GM23338 (cell line): ENCODE measurements around the gene PUM1. TPM values are rescaled to one million over a fixed set of nuclear protein-coding genes. Genes with fewer than 3 reads are reported as not detected.
A peak's percentile ranks its signal among the peaks of the same experiment; 100 is the strongest.

Experiments
- ATAC-seq: fragments of 200-7000 bp; cut with Tn5 transposase; 3 replicates; pipeline ENCODE4 v1.9.1; 2020
- DNase-seq: peaks from one replicate; pipeline ENCODE4 v3.0.0-alpha.2; 2015; ENCODE audit warnings: low spot score
- H2AFZ ChIP-seq: fragments of 200-600 bp; sonication (generic); 2 replicates; pipeline ENCODE4 v1.8.0; 2016; ENCODE audit warnings: antibody characterized with exemption, mild to moderate bottlenecking, moderate library complexity
- H3F3A ChIP-seq: fragments of 200-600 bp; sonication (generic); replicated peaks from 2 replicates; pipeline ENCODE4 v1.8.0; 2017; ENCODE audit warnings: antibody characterized with exemption, mixed run types, low read depth
- H3K27ac ChIP-seq: fragments of 200-600 bp; sonication (generic); 2 replicates; pipeline ENCODE4 v1.6.1; 2016; ENCODE audit warnings: low read depth
- H3K27me3 ChIP-seq: fragments of 200-600 bp; sonication (generic); 2 replicates; pipeline ENCODE4 v1.8.0; 2016; ENCODE audit warnings: mild to moderate bottlenecking, mixed run types, moderate library complexity; ENCODE audit not compliant: insufficient read depth
- H3K36me3 ChIP-seq: fragments of 200-600 bp; sonication (generic); 2 replicates; pipeline ENCODE4 v1.8.0; 2016; ENCODE audit warnings: mild to moderate bottlenecking; ENCODE audit not compliant: insufficient read depth
- H3K4me1 ChIP-seq: fragments of 200-600 bp; sonication (generic); 2 replicates; pipeline ENCODE4 v1.8.0; 2016; ENCODE audit warnings: mild to moderate bottlenecking, moderate library complexity; ENCODE audit not compliant: insufficient read depth
- H3K4me2 ChIP-seq: fragments of 200-600 bp; sonication (generic); 2 replicates; pipeline ENCODE4 v1.7.1; 2017; ENCODE audit warnings: mixed run types
- H3K4me3 ChIP-seq: fragments of 200-600 bp; sonication (generic); 2 replicates; pipeline ENCODE4 v1.6.1; 2016; ENCODE audit warnings: mixed run types
- H3K79me2 ChIP-seq: fragments of 200-600 bp; sonication (generic); replicated peaks from 2 replicates; pipeline ENCODE4 v1.8.0; 2017; ENCODE audit warnings: mild to moderate bottlenecking; ENCODE audit not compliant: insufficient read depth
- H3K9me2 ChIP-seq: fragments of 200-600 bp; sonication (generic); 2 replicates; pipeline ENCODE4 v1.8.0; 2017; ENCODE audit not compliant: insufficient read depth
- H4K20me1 ChIP-seq: fragments of 200-600 bp; sonication (generic); replicated peaks from 2 replicates; pipeline ENCODE4 v1.8.0; 2017; ENCODE audit warnings: mild to moderate bottlenecking; ENCODE audit not compliant: insufficient read depth
- H3K27ac Mint-ChIP-seq: 2 replicates; pipeline ENCODE4 v1.8.0; 2020; ENCODE audit warnings: inconsistent platforms, mild to moderate bottlenecking, moderate library complexity, mixed read lengths
- H3K27me3 Mint-ChIP-seq: 3 replicates; pipeline ENCODE4 v1.8.0; 2022; ENCODE audit warnings: low read depth, mild to moderate bottlenecking, moderate library complexity, mixed read lengths, inconsistent platforms; ENCODE audit not compliant: insufficient read depth, poor library complexity
- H3K36me3 Mint-ChIP-seq: 3 replicates; pipeline ENCODE4 v1.8.0; 2021; ENCODE audit warnings: low read depth, mild to moderate bottlenecking, inconsistent platforms, moderate library complexity, mixed read lengths
- H3K4me1 Mint-ChIP-seq: 3 replicates; pipeline ENCODE4 v1.8.0; 2020; ENCODE audit warnings: mild to moderate bottlenecking, inconsistent platforms, mixed read lengths
- H3K4me3 Mint-ChIP-seq: 3 replicates; pipeline ENCODE4 v1.8.0; 2021; ENCODE audit warnings: moderate library complexity, mild to moderate bottlenecking, inconsistent platforms, mixed read lengths
- H3K9me3 Mint-ChIP-seq: 3 replicates; pipeline ENCODE4 v1.8.0; 2020; ENCODE audit warnings: moderate library complexity, mild to moderate bottlenecking, inconsistent platforms, mixed read lengths
- CREB1 ChIP-seq: fragments of 250-450 bp; sonication (Bioruptor Pico); IDR thresholded peaks from 2 replicates; pipeline ENCODE4 v1.5.0; 2020; ENCODE audit warnings: low read depth, mild to moderate bottlenecking, moderate library complexity
- CTCF ChIP-seq, 2 experiments: fragments of 200-600 bp in 1 of 2; sonication (generic) in 1 of 2; conservative IDR thresholded peaks; 2 replicates each; pipeline versions ENCODE4 v1.5.1 to v1.6.1; 2016 to 2017; ENCODE audit warnings: antibody characterized with exemption in 2 of 2, low read depth in 2 of 2, mild to moderate bottlenecking in 2 of 2, moderate library complexity in 1 of 2
- EZH2 ChIP-seq: fragments of 200-600 bp; sonication (generic); IDR thresholded peaks from one replicate; pipeline ENCODE4 v1.8.0; 2017; ENCODE audit warnings: antibody characterized with exemption, mild to moderate bottlenecking, low read depth; ENCODE audit not compliant: unreplicated experiment
- EZH2phosphoT487 ChIP-seq: fragments of 200-600 bp; sonication (generic); IDR thresholded peaks from one replicate; pipeline ENCODE4 v1.8.1; 2018; ENCODE audit warnings: antibody characterized with exemption; ENCODE audit not compliant: unreplicated experiment
- JUNB ChIP-seq: IDR thresholded peaks from one replicate; pipeline ENCODE4 v1.6.1; 2016; ENCODE audit warnings: antibody characterized with exemption; ENCODE audit not compliant: unreplicated experiment
- NANOG ChIP-seq: IDR thresholded peaks from 2 replicates; pipeline ENCODE4 v1.6.1; 2016; ENCODE audit warnings: antibody characterized with exemption, borderline replicate concordance
- POLR2AphosphoS5 ChIP-seq: IDR thresholded peaks from 2 replicates; pipeline ENCODE4 v1.6.1; 2016; ENCODE audit warnings: antibody characterized with exemption, low read depth
- STAT1 ChIP-seq: IDR thresholded peaks from one replicate; pipeline ENCODE4 v1.6.1; 2016; ENCODE audit warnings: antibody characterized with exemption; ENCODE audit not compliant: unreplicated experiment
- ZNF114 ChIP-seq: fragments of 250-450 bp; sonication (Bioruptor Pico); IDR thresholded peaks from 2 replicates; pipeline ENCODE4 v1.5.0; 2020; ENCODE audit warnings: mild to moderate bottlenecking, moderate library complexity
- ZNF331 ChIP-seq: fragments of 250-450 bp; sonication (Bioruptor Pico); IDR thresholded peaks from 2 replicates; pipeline ENCODE4 v1.5.0; 2020; ENCODE audit warnings: low read depth, mild to moderate bottlenecking, moderate library complexity
- polyA plus RNA-seq: library from polyadenylated mRNA; unstranded; fragments of >200 nt; fragmentation: Nextera tagmentation; extraction: Ambion mirVana; gene quantifications from 2 replicates; pipeline ENCODE4 v1.2.1, GENCODE V29; 2016
- total RNA-seq: library from RNA; depleted of rRNA; stranded (reverse); fragments of >200 nt; shearing (Covaris generic); gene quantifications from 2 replicates; pipeline ENCODE4 v1.2.3, GENCODE V29; 2014
- TF ChIP-seq, protein P1 (sequence below): fragments of 250-450 bp; sonication (Bioruptor Pico); IDR thresholded peaks from 2 replicates; pipeline ENCODE4 v1.5.0; 2020; ENCODE audit warnings: mild to moderate bottlenecking, moderate library complexity
- TF ChIP-seq, protein P2 (sequence below): IDR thresholded peaks from 2 replicates; pipeline ENCODE4 v1.6.1; 2016; ENCODE audit warnings: antibody characterized with exemption
- TF ChIP-seq, protein P3 (sequence below): IDR thresholded peaks from one replicate; pipeline ENCODE4 v1.6.1; 2018; ENCODE audit warnings: antibody characterized with exemption; ENCODE audit not compliant: unreplicated experiment

Gene PUM1
- total and polyA plus RNA-seq, 2 experiments from 2014 or later: 44.4 to 117 TPM

DNA sequence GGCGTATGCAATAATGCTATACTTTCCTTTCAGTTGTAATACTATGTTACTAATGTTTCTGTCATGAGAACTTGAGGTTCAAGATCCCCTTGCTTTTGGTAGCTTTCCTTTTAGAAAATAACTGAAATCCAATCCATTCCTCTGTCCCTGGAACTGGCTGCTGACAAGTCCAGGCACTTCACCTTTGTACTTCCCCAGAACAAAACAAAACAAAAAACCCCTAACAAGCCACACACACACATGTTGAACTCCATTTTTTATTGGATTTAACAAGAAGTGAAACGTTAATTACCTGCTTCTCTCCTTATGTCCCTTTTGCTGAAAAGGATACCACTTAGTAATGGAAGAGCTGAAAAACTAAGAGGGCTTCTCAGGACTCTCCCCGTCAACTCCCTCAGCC, 130.9 kb downstream of the PUM1 start:
- peaks cover 4% of the 10 kb centered on the region; the same call in 1 of the 2 replicates for H3K4me1 ChIP-seq
- H3K27ac ChIP-seq: peak overlapping the region; percentile 67
- peaks cover 27% of the 10 kb centered on the region for H4K20me1 ChIP-seq
- H2AFZ ChIP-seq: no peak overlapping the region
- H3K4me3 ChIP-seq: no peak overlapping the region
- H3F3A ChIP-seq: peaks cover 30% of the 10 kb centered on the region
- DNase-seq (no peak), ATAC-seq (no peak)
- peaks cover 24% of the 10 kb centered on the region for H3K36me3 ChIP-seq
- no peaks in the 10 kb centered on the region for H3K27me3 ChIP-seq
- Mint-ChIP-seq H3K27ac (peak overlapping the region; percentile 70), H3K4me3 (no peak overlapping the region), H3K9me3 (no peaks in the 10 kb centered on the region), H3K4me1 (peaks cover 2% of the 10 kb centered on the region; the same call in 1 of the 3 replicates), H3K36me3 (peaks cover 66% of the 10 kb centered on the region), H3K27me3 (peaks cover 12% of the 10 kb centered on the region)
- H3K9me2 ChIP-seq: no peaks in the 10 kb centered on the region
- H3K4me2 ChIP-seq: no peak overlapping the region
- TF ChIP-seq, protein P1, sequence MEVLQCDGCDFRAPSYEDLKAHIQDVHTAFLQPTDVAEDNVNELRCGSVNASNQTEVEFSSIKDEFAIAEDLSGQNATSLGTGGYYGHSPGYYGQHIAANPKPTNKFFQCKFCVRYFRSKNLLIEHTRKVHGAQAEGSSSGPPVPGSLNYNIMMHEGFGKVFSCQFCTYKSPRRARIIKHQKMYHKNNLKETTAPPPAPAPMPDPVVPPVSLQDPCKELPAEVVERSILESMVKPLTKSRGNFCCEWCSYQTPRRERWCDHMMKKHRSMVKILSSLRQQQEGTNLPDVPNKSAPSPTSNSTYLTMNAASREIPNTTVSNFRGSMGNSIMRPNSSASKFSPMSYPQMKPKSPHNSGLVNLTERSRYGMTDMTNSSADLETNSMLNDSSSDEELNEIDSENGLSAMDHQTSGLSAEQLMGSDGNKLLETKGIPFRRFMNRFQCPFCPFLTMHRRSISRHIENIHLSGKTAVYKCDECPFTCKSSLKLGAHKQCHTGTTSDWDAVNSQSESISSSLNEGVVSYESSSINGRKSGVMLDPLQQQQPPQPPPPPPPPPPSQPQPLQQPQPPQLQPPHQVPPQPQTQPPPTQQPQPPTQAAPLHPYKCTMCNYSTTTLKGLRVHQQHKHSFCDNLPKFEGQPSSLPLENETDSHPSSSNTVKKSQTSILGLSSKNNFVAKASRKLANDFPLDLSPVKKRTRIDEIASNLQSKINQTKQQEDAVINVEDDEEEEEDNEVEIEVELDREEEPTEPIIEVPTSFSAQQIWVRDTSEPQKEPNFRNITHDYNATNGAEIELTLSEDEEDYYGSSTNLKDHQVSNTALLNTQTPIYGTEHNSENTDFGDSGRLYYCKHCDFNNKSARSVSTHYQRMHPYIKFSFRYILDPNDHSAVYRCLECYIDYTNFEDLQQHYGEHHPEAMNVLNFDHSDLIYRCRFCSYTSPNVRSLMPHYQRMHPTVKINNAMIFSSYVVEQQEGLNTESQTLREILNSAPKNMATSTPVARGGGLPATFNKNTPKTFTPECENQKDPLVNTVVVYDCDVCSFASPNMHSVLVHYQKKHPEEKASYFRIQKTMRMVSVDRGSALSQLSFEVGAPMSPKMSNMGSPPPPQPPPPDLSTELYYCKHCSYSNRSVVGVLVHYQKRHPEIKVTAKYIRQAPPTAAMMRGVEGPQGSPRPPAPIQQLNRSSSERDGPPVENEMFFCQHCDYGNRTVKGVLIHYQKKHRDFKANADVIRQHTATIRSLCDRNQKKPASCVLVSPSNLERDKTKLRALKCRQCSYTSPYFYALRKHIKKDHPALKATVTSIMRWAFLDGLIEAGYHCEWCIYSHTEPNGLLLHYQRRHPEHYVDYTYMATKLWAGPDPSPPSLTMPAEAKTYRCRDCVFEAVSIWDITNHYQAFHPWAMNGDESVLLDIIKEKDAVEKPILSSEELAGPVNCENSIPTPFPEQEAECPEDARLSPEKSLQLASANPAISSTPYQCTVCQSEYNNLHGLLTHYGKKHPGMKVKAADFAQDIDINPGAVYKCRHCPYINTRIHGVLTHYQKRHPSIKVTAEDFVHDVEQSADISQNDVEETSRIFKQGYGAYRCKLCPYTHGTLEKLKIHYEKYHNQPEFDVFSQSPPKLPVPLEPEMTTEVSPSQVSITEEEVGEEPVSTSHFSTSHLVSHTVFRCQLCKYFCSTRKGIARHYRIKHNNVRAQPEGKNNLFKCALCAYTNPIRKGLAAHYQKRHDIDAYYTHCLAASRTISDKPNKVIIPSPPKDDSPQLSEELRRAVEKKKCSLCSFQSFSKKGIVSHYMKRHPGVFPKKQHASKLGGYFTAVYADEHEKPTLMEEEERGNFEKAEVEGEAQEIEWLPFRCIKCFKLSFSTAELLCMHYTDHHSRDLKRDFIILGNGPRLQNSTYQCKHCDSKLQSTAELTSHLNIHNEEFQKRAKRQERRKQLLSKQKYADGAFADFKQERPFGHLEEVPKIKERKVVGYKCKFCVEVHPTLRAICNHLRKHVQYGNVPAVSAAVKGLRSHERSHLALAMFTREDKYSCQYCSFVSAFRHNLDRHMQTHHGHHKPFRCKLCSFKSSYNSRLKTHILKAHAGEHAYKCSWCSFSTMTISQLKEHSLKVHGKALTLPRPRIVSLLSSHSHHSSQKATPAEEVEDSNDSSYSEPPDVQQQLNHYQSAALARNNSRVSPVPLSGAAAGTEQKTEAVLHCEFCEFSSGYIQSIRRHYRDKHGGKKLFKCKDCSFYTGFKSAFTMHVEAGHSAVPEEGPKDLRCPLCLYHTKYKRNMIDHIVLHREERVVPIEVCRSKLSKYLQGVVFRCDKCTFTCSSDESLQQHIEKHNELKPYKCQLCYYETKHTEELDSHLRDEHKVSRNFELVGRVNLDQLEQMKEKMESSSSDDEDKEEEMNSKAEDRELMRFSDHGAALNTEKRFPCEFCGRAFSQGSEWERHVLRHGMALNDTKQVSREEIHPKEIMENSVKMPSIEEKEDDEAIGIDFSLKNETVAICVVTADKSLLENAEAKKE (CRISPR knock-in tag): no peak
- no peak for TF ChIP-seq ZNF114 (CRISPR knock-in tag)
- TF ChIP-seq ZNF331 (CRISPR knock-in tag): no peak
- TF ChIP-seq, protein P2, sequence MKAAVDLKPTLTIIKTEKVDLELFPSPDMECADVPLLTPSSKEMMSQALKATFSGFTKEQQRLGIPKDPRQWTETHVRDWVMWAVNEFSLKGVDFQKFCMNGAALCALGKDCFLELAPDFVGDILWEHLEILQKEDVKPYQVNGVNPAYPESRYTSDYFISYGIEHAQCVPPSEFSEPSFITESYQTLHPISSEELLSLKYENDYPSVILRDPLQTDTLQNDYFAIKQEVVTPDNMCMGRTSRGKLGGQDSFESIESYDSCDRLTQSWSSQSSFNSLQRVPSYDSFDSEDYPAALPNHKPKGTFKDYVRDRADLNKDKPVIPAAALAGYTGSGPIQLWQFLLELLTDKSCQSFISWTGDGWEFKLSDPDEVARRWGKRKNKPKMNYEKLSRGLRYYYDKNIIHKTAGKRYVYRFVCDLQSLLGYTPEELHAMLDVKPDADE: no peak
- no peak for TF ChIP-seq CREB1 (CRISPR knock-in tag)
- TF ChIP-seq POLR2AphosphoS5: no peak
- no peak for TF ChIP-seq CTCF (conservative IDR thresholded peaks at IDR 0.05; ENCODE audit: low read depth in 2 of 2)
- TF ChIP-seq EZH2: no peak
- TF ChIP-seq STAT1: no peak
- TF ChIP-seq NANOG: no peak
- TF ChIP-seq JUNB: no peak
- TF ChIP-seq, protein P3, sequence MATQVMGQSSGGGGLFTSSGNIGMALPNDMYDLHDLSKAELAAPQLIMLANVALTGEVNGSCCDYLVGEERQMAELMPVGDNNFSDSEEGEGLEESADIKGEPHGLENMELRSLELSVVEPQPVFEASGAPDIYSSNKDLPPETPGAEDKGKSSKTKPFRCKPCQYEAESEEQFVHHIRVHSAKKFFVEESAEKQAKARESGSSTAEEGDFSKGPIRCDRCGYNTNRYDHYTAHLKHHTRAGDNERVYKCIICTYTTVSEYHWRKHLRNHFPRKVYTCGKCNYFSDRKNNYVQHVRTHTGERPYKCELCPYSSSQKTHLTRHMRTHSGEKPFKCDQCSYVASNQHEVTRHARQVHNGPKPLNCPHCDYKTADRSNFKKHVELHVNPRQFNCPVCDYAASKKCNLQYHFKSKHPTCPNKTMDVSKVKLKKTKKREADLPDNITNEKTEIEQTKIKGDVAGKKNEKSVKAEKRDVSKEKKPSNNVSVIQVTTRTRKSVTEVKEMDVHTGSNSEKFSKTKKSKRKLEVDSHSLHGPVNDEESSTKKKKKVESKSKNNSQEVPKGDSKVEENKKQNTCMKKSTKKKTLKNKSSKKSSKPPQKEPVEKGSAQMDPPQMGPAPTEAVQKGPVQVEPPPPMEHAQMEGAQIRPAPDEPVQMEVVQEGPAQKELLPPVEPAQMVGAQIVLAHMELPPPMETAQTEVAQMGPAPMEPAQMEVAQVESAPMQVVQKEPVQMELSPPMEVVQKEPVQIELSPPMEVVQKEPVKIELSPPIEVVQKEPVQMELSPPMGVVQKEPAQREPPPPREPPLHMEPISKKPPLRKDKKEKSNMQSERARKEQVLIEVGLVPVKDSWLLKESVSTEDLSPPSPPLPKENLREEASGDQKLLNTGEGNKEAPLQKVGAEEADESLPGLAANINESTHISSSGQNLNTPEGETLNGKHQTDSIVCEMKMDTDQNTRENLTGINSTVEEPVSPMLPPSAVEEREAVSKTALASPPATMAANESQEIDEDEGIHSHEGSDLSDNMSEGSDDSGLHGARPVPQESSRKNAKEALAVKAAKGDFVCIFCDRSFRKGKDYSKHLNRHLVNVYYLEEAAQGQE: no peak
- no peak for TF ChIP-seq EZH2phosphoT487
- 0 out of 2 replicates have a peak, but pooled peaks cover 9% of the 10 kb centered on the region for H3K79me2 ChIP-seq
